GM19099 (cell line): Measurements from ENCODE around the gene ADPRM.

ENCODE experiments used
- POLR2A ChIP-seq: IDR thresholded peaks from 3 replicates; pipeline ENCODE4 v1.6.1; 2011; ENCODE audit warnings: low read depth; ENCODE audit not compliant: insufficient read length; ENCODE audit errors: extremely low read depth

ADPRM gene

DNA sequence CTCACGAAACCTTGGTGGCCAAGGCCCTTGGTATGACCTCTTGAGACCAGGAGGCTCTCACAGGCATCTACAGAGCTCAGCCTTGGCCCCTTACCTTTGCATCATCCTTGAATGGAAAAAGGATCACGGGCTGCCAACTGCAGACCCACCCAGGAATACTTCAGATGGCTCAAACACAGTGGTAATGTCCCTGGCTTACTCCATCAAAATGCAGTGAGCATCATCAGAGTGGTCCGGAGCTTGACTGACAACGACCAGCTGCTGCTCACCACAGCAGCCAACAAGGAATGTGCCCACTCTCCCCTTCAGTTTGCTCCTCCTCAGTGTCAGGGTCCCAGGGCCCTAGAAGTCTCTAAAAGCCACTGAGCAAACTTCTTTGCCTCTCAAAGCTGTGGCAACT, 22.7 kb upstream of the ADPRM start:
- no peak for TF ChIP-seq POLR2A

DNA sequence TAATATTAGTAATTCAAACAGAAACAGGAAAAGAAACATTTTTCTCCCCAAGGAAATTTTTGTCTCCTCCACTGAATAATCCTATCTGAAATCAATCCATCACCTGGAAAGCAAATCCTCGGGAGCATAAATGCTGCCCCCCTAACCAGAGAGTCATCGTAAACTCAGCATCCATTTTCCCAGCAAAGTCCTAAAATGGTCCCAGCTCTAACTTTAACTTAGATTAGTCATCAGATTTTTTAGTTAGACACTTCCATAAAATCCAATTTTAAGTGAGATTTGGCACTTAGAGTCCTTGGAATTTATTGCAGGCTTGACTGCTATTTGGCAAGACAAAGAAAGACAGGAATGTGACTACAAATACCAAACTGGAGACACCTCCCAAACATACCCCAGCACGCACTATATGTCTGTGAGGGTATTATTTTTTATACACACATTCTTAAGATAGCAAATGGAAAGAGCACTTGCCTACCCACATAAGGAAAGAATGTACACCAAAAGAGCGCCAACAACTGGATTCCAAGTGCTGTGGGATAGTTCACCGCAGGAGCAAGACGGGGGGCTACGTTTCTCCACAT, 15.4 kb upstream of the ADPRM start:
- no peak for TF ChIP-seq POLR2A

DNA sequence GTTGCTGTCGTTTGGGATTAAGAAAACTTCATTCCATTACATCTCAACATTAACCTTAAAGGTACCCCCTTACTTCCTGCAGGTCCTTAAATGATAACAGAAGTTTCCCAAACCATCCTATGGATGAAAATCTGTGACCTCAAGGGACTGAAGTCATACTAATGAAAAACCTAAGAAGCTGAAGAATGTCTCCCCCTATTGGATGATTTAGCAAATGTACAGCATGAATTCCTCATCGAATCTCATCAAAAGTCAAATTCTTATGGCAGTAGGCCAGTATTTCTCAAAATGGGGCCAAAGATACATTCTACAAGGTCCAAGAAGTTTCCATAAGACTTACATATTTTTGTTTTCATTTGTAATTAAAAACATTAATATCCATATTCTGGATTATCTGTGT, 13.5 kb upstream of the ADPRM start:
- no peak for TF ChIP-seq POLR2A

DNA sequence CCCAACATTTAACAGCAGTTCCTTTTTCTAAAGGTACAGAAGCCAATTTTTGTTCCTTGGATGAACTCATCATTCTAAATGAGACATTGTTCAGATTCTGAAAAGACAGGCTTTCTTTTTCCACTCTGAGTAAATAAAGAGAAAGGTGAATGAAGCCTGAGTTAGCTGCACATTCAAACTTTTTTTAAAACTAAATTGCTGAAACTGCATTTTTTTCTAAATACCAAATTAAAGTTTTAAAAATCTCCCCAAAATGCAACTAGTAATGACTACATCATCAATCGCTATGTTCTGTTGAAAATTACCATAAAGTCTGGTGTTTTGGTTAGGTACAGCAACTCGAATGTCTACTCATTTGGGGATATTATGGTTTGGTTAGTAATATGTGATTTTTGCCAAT, 9.9 kb upstream of the ADPRM start:
- TF ChIP-seq POLR2A = no peak

DNA sequence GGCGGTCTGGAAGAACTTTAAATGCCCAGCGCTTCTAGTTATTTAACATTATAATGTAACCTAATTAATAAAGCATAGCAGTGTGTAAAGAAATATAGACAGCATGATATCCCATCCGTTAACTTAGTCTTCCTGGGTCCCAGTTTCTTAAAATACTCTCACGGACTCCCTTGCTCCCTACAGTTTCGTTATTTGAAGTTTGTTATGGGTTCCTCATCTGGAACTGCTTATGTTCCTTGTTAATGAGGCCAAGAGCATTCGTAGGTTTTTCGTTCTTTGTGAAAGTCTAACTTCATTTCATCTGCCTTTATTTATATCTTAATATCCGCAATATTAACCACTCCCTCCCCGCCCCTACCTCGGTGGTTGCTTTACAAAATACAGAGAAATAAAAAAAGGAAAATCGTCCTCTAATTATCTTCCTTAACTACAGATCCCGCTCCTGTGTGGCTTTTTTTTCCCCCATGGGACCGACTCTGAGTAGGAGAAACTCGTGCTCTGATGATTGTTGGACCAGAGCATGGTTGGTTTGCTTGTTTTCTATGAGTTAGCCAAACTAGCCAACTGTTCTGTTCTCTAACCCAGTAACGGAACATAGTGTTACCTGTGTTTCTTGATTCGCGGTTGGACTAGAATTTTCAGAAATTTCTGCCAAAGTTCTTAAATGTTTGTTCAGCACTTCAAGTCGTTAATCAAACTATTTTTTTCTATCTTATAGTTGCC, 863 bp downstream of the ADPRM start:
- no peak for TF ChIP-seq POLR2A

DNA sequence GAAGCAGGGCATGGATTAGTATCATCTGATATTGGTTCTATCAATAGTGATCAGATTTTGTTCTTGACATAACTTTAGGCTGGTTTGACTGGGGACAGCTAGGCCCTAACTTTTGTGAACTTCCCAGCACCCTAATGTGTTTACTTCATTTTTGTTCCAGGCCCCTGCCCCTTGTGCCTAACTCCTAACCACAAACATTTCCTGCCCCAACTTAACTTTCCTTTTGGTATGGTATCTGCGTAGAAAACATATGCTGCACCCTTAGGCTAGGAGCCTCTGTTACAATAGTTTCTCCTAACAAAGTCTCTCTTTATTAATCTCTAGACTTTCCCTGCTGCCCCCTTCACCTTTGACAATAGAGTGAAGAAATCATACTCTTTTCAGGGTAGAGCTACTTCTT, 2.5 kb downstream of the ADPRM start:
- no peak for TF ChIP-seq POLR2A

DNA sequence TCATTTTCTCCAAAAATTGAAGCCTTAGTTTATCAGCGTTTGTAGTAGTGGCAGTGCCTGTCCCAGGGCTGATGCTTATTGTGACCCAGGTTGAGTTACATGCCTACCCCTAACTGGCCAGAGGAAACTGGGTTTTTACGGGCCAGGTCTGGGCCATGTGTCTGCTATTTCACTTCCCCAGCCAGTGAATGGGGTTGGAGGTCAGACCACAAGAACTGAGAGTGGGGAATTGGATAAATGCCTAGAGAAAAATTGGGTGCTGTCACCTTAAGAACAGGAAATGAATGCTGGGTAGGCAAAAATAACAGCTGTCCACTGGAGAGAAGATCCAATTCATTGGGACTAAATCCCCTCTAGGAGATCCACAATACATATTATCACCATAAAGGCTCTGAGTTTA, 5.2 kb downstream of the ADPRM start:
- no peak for TF ChIP-seq POLR2A

DNA sequence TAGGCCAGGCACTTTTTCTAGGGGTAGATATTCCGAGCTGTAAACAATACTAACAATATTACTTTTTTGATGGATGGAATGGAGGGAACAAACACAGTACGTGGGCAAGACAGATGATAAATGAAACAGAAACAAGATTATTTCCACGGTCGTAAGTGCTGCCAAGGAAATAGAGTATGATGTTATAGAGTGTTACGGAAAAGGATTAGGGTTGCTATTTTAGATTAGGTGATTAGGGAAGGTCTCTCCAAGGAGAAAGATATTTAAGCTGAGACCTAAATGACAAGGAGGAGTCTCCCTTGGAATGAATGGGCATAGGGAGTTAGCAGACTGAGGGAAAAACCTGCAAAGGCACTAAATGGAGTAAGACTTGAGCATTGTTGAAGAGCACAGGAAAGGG, 8.3 kb downstream of the ADPRM start:
- no peak for TF ChIP-seq POLR2A

DNA sequence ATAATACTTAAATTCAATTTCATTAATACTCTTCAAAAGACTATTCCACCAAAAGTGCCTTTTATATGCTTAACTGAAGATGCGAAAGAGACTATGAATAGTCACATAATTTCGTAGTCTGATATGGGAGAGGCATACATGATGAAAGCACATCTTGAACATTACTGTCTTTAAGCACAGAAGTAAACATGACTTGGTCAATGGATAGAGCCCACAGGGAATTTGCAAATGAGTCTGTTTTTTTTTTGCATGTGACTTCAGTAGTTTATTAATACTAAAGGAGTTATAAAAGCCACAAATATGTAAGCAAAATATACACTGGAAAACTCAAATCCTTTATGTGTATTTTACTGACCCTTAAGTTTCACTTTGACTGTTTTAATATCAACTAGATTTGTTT, 15.9 kb downstream of the ADPRM start:
- TF ChIP-seq POLR2A = no peak

DNA sequence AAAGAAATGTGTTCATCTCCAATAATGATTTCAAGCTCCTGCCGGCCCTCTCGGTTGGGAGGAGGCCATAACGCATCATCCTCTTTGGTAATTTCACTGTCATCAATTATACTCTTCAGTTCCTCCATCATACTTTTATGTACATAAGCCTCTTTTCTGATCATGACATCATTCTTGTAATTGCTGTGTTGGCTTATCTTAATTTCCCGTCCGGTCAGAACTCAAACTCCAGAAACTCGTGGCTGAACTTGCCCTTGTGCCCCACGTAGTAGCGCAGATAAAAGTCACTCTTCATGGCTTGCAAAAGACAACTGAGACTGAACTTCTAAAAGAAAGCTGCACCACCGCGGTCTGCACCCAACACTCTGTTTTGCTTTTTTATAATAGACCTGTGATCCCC, 18.8 kb downstream of the ADPRM start:
- no peak for TF ChIP-seq POLR2A

DNA sequence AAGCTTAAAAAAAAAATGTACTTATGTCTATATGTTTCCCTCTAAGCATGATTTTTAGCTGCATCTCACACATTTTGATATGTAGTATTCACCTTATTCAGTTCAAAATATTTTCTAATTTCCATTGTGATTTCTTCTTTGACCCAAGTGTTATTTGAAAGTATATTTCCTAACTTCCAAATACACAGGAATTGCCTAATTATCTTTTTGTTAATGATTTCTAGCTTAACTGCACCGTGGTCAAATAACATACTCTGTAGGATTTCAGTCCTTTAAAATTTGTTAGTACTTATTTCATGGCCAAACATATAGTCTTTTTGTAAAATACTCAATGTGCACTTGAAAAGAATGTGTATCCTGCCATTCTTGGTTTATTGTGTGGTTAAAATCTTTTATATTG, 21.2 kb downstream of the ADPRM start:
- no peak for TF ChIP-seq POLR2A

DNA sequence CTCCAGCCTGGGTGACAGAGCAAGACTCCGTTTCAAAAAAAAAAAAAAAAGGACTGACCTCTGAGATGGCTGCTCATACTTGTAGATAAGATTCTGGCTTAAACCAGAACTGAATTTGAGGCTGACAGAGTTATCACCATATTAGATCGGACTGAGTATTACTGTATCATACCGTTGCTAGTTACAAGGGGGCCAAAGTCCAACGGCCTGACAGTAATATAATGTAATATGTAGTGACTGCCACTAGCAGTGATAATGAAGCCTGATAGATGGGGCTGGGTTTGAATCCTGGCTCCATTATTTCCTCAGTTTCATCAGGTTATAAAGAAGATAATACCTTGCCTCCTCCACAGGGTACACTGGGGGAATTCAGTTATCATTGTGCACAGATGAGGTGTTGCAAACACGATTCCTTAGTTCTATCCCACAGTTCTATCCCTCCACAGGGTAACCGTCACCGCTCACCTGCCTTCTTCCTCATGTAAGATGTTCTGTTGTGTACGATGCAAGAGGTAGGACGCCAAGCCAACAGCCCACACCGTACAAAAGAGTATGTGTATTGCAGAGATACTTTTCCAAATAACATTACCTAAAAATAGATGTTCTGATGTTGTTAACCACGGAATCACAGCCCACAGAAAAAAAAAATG, 27.3 kb downstream of the ADPRM start:
- TF ChIP-seq POLR2A = no peak

DNA sequence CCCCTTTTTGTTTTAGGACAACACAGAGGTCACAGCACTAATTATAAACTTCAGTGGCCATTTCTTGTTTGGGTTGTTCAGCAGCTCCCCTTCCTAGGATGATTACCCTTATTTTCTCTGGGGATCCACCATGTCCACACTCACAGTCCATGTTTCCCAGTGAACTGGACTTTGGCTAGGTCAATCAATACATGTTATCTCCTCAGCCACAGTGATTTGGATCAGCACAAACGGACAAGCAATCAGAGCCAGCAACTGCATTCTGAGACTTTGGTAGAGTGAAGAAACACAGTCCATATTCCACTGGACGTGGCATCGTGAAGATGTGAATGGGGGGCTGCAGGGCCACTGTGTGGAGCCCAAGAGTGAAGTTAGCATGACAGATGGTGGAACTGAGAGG, 27.9 kb downstream of the ADPRM start:
- no peak for TF ChIP-seq POLR2A

DNA sequence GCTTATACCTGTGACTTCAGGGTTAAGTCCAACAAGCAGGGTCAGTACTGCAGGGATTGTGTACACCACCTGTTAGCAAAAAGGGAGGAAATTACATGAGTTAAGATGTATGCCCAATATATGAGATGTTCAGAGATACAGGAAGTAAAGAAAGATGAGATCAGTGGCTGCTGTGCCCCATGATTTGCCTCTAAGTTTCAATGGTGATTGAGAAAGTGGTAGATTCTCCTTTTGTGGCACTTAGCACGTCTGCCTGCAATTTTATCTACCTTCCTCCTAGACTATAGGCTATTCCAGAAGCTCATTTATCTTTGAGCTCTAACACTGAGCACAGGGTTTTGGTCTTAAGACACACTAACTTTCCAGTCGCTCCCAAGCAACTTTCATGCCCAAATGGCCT, 28.8 kb downstream of the ADPRM start:
- TF ChIP-seq POLR2A = no peak

DNA sequence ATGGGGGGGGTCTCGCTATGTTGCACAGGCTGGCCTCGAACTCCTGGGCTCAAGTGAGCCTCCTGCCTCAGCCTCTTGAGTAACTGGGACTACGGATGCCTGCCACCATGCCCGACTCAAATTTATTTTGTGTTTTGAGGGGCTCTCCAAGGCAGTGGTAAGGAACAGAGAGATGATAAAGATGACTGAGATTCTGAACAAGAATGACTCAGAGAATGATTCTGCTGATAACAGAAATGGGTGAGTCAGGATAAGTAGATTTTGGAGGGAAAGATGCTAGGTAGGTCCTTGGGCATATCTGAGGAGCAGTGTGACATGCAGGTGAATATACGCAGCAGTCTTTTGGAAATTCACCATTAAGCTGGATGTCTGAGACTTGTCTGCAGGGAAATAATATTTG, 29.8 kb downstream of the ADPRM start:
- TF ChIP-seq POLR2A = no peak

DNA sequence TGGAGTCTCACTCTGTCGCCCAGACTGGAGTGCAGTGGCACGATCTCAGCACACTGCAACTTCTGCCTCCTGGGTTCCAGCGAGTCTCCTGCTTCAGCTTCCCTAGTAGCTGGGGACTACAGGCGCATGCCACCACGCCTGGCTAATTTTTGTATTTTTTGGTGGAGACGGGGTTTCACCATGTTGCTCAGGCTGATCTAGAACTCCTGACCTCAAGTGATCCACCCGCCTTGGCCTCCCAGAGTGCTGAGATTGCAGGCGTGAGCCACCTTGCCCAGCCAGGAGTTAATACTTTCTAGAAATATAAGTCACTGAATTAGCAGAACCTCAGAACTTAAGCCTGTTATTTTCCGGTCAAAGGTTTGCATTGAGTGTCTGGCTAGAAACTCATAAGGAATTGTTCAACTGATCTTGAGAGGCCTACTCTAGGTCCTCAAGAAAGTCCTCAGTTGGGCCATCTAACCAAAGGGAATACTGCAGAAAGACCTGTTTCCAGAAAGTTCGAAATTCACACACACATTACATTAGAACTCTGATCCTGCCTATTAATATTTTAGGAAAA, 31.0 kb downstream of the ADPRM start:
- TF ChIP-seq POLR2A = no peak

DNA sequence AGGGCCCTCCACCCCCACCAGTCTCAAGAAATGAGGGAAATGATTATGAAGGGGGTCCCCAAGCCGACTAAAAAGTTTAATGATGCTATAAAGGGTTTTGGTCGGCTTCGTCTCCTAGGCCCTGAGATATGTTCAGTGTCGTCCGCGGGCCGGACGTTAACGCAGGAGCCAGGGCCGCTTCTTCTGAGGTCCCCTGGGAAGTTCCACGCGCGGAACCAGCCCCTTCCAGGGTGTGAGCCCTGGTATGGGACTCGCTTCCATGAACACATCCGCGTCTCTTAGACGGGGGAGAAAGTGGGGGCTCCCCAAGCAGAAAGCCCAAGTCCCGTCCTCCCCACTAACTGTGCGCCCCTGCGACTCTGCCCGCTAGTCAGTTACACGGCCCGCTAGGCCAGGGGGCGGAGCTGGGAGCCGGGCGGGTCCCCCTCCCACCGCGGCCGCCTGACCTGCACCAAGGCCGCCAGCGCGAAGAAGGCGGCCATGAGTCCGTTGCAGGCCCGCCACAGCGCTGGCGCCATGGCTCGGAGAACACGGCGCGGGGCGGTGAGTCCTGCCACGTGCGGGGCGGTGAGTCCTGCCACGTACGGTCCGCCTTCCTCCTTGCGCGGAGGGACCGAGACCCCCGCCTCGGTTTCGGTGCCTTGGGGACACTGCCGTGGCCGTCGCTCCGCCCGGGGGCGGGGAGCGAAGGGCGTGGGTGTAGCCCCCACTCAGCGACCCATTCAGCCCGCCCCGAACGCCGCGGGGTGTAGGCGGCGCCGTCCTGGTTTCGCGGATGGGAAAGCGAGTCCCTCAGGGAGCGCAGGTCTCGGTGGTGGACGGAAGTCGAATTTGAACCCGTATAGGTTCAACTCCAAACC, 32.2 kb downstream of the ADPRM start, which contains the start of gene TMEM220:
Gene TMEM220 (minus strand): TSS at position 690 of the 860 bp plus-strand sequence. CDS start 172 bp downstream, at position 518.
- no peak for TF ChIP-seq POLR2A
